Hematopoietic multipotent progenitor cell treated with erythropoietin and hydrocortisone succinate and interleukin-3 and kit ligand, for 17 days (in vitro differentiated cells): ENCODE data around the gene CCDC146.
"Not testable (repeated sequence)": the region's sequence is repeated elsewhere in the genome, so short reads cannot be mapped to it uniquely, and the experiment has no call there.

Source experiments
- DNase-seq: peaks from one replicate; pipeline ENCODE4 v3.0.0-alpha.2; 2015; ENCODE audit warnings: low spot score

The CCDC146 gene

GRCh38 chr7:77246026-77246640, 123.7 kb downstream of the CCDC146 start:
- no peak for DNase-seq

GRCh38 chr7:77247206-77247850, 124.9 kb downstream of the CCDC146 start:
- DNase-seq = peak; percentile 69

GRCh38 chr7:77248154-77248553, 125.7 kb downstream of the CCDC146 start:
- DNase-seq = no peak

GRCh38 chr7:77252506-77252905, 130.1 kb downstream of the CCDC146 start:
- no peak for DNase-seq

- DNase-seq = no peak
Measured at GRCh38 chr7:77253151-77253550, 130.7 kb downstream of the CCDC146 start.

GRCh38 chr7:77254429-77254828, 132.0 kb downstream of the CCDC146 start:
- DNase-seq = no peak

GRCh38 chr7:77254915-77255314, 132.5 kb downstream of the CCDC146 start:
- no peak for DNase-seq

GRCh38 chr7:77258014-77258413, 135.6 kb downstream of the CCDC146 start:
- no peak for DNase-seq

- no peak for DNase-seq
Measured at GRCh38 chr7:77258593-77258992, 136.2 kb downstream of the CCDC146 start.

- DNase-seq = no peak
Measured at GRCh38 chr7:77262316-77262715, 139.9 kb downstream of the CCDC146 start.

- no peak for DNase-seq
Measured at GRCh38 chr7:77265666-77266065, 143.3 kb downstream of the CCDC146 start.

GRCh38 chr7:77266291-77266794, 143.9 kb downstream of the CCDC146 start:
- DNase-seq = no peak

GRCh38 chr7:77269360-77270093, 147.1 kb downstream of the CCDC146 start:
- DNase-seq = no peak

- no peak for DNase-seq
Measured at GRCh38 chr7:77270094-77270480, 147.7 kb downstream of the CCDC146 start.

- DNase-seq = no peak
Measured at GRCh38 chr7:77271766-77272165, 149.4 kb downstream of the CCDC146 start.

- not testable (repeated sequence) for DNase-seq
Measured at GRCh38 chr7:77275663-77276062, 153.2 kb downstream of the CCDC146 start.

GRCh38 chr7:77276120-77276519, 153.7 kb downstream of the CCDC146 start:
- no peak for DNase-seq

- DNase-seq = no peak
Measured at GRCh38 chr7:77281780-77282478, 159.5 kb downstream of the CCDC146 start.

GRCh38 chr7:77282897-77283296, 160.5 kb downstream of the CCDC146 start:
- DNase-seq = no peak

- DNase-seq = no peak
Measured at GRCh38 chr7:77284005-77284404, 161.6 kb downstream of the CCDC146 start.

- DNase-seq = no peak
Measured at GRCh38 chr7:77284616-77285015, 162.2 kb downstream of the CCDC146 start.

- no peak for DNase-seq
Measured at GRCh38 chr7:77288676-77289320, 166.4 kb downstream of the CCDC146 start.
